Nephron (organoid): Measurements from ENCODE around the gene ZNF221.

ENCODE experiments used
- H3K27ac Mint-ChIP-seq, 3 experiments: 2 replicates each; pipeline ENCODE4 v1.8.0; 2020; ENCODE audit warnings: mixed read lengths in 3 of 3, mild to moderate bottlenecking in 2 of 3, moderate library complexity in 1 of 3
- H3K27me3 Mint-ChIP-seq: 2 replicates; pipeline ENCODE4 v1.8.0; 2021; ENCODE audit warnings: low read depth, mild to moderate bottlenecking, moderate library complexity, mixed read lengths
- H3K36me3 Mint-ChIP-seq: 2 replicates; pipeline ENCODE4 v1.8.0; 2020; ENCODE audit warnings: low read depth, mixed read lengths
- H3K4me1 Mint-ChIP-seq: 2 replicates; pipeline ENCODE4 v1.8.0; 2020; ENCODE audit warnings: mixed read lengths
- H3K4me3 Mint-ChIP-seq, 3 experiments: 2 replicates each; pipeline ENCODE4 v1.8.0; 2020; ENCODE audit warnings: mild to moderate bottlenecking in 3 of 3, mixed read lengths in 3 of 3, moderate library complexity in 2 of 3
- H3K9me3 Mint-ChIP-seq: 2 replicates; pipeline ENCODE4 v1.8.0; 2020; ENCODE audit warnings: mixed read lengths
- TF ChIP-seq, protein P1 (sequence below), 3 experiments: fragments of 200-600 bp; sonication (generic); IDR thresholded peaks; one replicate each; pipeline ENCODE4 v1.5.0; 2021; ENCODE audit warnings: antibody characterized with exemption in 3 of 3; ENCODE audit not compliant: unreplicated experiment in 3 of 3

ZNF221 gene

DNA sequence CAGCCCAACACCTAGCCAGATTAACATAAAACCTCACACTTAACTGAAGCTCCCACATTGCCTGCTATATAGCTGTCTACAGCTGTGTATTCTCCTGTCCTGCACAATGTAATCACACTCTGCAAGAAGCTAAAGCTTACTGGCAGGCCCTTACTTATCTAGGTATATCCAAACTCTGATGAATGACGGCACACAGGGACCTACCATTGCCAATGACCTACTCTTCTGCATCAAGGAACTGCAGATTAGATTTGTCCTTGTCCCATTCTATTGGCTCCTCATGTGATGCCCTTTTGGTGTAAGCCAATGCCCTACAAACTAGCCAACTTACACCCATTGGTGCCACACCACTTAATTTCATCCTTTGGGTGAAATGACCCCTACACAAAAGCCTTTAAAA, 42.4 kb upstream of the ZNF221 start:
- TF ChIP-seq, protein P1, sequence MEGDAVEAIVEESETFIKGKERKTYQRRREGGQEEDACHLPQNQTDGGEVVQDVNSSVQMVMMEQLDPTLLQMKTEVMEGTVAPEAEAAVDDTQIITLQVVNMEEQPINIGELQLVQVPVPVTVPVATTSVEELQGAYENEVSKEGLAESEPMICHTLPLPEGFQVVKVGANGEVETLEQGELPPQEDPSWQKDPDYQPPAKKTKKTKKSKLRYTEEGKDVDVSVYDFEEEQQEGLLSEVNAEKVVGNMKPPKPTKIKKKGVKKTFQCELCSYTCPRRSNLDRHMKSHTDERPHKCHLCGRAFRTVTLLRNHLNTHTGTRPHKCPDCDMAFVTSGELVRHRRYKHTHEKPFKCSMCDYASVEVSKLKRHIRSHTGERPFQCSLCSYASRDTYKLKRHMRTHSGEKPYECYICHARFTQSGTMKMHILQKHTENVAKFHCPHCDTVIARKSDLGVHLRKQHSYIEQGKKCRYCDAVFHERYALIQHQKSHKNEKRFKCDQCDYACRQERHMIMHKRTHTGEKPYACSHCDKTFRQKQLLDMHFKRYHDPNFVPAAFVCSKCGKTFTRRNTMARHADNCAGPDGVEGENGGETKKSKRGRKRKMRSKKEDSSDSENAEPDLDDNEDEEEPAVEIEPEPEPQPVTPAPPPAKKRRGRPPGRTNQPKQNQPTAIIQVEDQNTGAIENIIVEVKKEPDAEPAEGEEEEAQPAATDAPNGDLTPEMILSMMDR (IDR thresholded peaks at IDR 0.05; ENCODE audit: unreplicated experiment in 3 of 3) = no peak
- H3K9me3 Mint-ChIP-seq = peaks cover 91% of the 10 kb centered on the region
- H3K27ac Mint-ChIP-seq = no peak overlapping the region
- H3K36me3 Mint-ChIP-seq = peaks cover 89% of the 10 kb centered on the region
- H3K4me1 Mint-ChIP-seq = no peaks in the 10 kb centered on the region
- H3K27me3 Mint-ChIP-seq = no peaks in the 10 kb centered on the region
- H3K4me3 Mint-ChIP-seq = no peak overlapping the region

DNA sequence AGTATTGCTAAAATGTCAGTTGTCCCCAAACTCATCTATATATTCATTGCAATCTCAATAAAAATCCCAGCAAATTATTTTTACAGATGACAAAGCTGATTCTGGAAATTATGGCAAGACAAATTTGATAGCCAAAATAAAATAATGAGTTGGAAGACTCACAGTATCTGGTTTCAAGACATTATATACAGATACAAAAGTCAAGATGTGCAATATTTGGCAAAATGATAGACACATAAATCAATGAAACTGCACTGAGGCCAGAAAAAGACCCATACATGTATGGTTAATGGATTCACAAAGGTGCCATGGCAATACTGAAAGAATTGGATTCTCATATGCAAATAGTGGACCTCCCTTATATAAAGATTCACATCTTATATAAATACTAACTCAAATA, 40.1 kb upstream of the ZNF221 start:
- no peak overlapping the region for H3K27ac Mint-ChIP-seq
- no peaks in the 10 kb centered on the region for H3K27me3 Mint-ChIP-seq
- H3K4me1 Mint-ChIP-seq = no peaks in the 10 kb centered on the region
- H3K36me3 Mint-ChIP-seq = peaks cover 95% of the 10 kb centered on the region
- peaks cover 94% of the 10 kb centered on the region for H3K9me3 Mint-ChIP-seq
- TF ChIP-seq, protein P1 (IDR thresholded peaks at IDR 0.05; ENCODE audit: unreplicated experiment in 3 of 3) = no peak
- H3K4me3 Mint-ChIP-seq = no peak overlapping the region

DNA sequence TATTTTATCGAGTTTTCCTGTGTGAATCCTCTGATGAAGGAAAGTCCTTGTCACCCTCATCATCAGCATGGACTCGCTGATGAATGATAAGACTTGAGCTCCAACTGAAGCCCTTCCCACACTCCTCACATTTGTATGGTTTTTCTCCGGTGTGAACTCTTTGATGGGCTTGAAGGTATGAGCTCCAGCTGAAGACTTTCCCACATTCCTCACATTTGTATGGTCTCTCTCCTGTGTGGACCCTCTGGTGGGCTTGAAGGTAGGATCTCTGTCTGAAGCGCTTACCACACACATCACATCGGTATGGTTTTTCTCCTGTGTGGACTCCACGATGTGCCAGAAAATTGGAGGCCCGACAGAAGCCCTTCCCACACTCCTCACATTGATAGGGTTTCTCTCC, 37.6 kb upstream of the ZNF221 start:
- H3K36me3 Mint-ChIP-seq = peaks cover 97% of the 10 kb centered on the region
- no peak overlapping the region for H3K4me3 Mint-ChIP-seq
- H3K4me1 Mint-ChIP-seq = no peaks in the 10 kb centered on the region
- no peak overlapping the region for H3K27ac Mint-ChIP-seq
- TF ChIP-seq, protein P1 (IDR thresholded peaks at IDR 0.05; ENCODE audit: unreplicated experiment in 3 of 3) = no peak
- H3K9me3 Mint-ChIP-seq = peaks cover 88% of the 10 kb centered on the region
- H3K27me3 Mint-ChIP-seq = no peaks in the 10 kb centered on the region

DNA sequence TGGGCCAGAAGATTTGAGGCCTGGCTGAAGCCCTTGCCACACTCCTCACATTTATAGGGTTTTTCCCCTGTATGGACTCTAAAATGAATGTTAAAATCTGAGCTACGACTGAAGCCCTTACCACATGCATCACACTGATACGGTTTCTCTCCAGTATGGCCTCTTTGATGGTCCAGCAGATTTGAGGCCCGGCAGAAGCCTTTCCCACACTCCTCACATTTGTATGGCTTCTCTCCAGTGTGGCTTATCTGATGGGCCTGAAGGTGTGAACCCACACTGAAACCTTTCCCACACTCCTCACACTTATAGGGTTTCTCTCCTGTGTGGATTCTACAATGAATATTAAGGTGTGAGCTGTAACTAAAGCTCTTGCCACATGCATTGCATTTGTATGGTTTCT, 37.0 kb upstream of the ZNF221 start:
- Mint-ChIP-seq H3K27me3 (no peaks in the 10 kb centered on the region), H3K9me3 (peaks cover 89% of the 10 kb centered on the region), H3K4me3 (no peak overlapping the region), H3K36me3 (peaks cover 100% of the 10 kb centered on the region), H3K4me1 (no peaks in the 10 kb centered on the region), H3K27ac (no peak overlapping the region)
- TF ChIP-seq, protein P1 (IDR thresholded peaks at IDR 0.05; ENCODE audit: unreplicated experiment in 3 of 3) = no peak

DNA sequence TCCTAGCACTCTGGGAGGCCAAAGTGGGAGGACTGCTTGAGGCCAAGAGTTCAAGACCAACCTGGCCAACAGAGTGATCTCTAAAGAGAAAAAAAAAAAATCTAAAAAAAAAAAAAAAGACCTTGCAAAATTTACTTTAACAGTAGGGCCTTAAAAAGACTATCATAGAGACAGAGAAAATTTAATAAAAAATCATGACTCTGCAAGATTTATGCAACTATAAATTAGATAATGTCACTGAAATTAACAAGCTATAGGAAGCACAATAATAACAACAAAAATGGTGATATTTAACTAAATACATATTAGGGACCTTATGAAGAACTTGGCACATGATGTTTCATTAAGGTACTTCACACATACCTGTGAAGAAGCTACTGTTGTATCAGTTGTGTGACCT, 27.2 kb upstream of the ZNF221 start:
- Mint-ChIP-seq H3K36me3 (peaks cover 96% of the 10 kb centered on the region), H3K27me3 (no peaks in the 10 kb centered on the region), H3K9me3 (peaks cover 19% of the 10 kb centered on the region), H3K27ac (no peak overlapping the region), H3K4me3 (no peak overlapping the region), H3K4me1 (no peaks in the 10 kb centered on the region)
- TF ChIP-seq, protein P1 (IDR thresholded peaks at IDR 0.05; ENCODE audit: unreplicated experiment in 3 of 3) = no peak

DNA sequence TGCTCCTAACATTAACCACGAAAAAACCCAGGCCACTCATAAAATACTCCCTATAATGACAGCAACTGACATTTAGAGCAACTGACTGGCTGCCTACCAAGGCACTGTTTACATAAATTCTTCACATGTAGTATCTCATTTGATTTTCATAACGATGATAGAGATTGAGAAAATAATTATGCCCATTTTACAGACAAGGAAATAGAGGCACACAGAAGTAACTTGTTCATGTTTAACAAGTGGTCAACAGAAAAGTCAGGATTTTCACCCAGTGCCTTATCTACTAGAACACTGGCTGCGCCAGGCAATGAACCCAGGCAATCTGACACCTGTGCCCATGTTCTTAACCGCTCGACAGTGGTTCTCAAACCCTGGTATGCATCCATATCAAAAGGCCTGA, 22.2 kb upstream of the ZNF221 start:
- no peak overlapping the region for H3K4me3 Mint-ChIP-seq
- TF ChIP-seq, protein P1 (IDR thresholded peaks at IDR 0.05; ENCODE audit: unreplicated experiment in 3 of 3) = no peak
- peaks cover 94% of the 10 kb centered on the region for H3K36me3 Mint-ChIP-seq
- no peaks in the 10 kb centered on the region for H3K27me3 Mint-ChIP-seq
- peaks cover under 1% of the 10 kb centered on the region for H3K4me1 Mint-ChIP-seq
- no peaks in the 10 kb centered on the region for H3K9me3 Mint-ChIP-seq
- no peak overlapping the region for H3K27ac Mint-ChIP-seq
